VCaP (cell line): Measurements from ENCODE around the gene MAT1A.

ENCODE experiments used
- H3K27ac ChIP-seq: fragments of 450-650 bp; 2 replicates; pipeline ENCODE4 v1.5.1; 2017
- TF ChIP-seq, protein P1 (sequence below): fragments of 450-650 bp; conservative IDR thresholded peaks from 2 replicates; pipeline ENCODE4 v1.5.1; 2017; ENCODE audit warnings: mild to moderate bottlenecking, moderate library complexity

MAT1A gene

DNA sequence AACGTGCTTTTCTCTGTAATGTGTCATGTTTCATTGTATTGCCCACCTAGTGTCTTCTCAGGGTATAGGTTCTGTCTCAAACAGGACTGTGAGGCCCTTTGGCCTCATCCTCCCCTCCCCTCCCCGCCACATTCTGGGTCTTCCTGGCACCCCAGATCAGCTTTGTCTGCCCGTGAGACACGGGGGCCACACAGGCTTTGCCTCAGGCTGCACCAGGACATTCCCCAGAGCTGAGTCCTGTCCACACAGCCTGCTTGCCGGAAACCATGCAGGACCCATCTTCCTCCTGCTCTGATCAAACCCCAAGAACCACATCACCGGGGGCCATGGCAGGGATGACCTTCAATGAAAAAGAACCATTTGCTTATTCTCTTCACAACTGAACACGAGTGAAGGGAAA, 18.6 kb downstream of the MAT1A start:
- TF ChIP-seq, protein P1, sequence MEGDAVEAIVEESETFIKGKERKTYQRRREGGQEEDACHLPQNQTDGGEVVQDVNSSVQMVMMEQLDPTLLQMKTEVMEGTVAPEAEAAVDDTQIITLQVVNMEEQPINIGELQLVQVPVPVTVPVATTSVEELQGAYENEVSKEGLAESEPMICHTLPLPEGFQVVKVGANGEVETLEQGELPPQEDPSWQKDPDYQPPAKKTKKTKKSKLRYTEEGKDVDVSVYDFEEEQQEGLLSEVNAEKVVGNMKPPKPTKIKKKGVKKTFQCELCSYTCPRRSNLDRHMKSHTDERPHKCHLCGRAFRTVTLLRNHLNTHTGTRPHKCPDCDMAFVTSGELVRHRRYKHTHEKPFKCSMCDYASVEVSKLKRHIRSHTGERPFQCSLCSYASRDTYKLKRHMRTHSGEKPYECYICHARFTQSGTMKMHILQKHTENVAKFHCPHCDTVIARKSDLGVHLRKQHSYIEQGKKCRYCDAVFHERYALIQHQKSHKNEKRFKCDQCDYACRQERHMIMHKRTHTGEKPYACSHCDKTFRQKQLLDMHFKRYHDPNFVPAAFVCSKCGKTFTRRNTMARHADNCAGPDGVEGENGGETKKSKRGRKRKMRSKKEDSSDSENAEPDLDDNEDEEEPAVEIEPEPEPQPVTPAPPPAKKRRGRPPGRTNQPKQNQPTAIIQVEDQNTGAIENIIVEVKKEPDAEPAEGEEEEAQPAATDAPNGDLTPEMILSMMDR = no peak
- no peak overlapping the region for H3K27ac ChIP-seq

DNA sequence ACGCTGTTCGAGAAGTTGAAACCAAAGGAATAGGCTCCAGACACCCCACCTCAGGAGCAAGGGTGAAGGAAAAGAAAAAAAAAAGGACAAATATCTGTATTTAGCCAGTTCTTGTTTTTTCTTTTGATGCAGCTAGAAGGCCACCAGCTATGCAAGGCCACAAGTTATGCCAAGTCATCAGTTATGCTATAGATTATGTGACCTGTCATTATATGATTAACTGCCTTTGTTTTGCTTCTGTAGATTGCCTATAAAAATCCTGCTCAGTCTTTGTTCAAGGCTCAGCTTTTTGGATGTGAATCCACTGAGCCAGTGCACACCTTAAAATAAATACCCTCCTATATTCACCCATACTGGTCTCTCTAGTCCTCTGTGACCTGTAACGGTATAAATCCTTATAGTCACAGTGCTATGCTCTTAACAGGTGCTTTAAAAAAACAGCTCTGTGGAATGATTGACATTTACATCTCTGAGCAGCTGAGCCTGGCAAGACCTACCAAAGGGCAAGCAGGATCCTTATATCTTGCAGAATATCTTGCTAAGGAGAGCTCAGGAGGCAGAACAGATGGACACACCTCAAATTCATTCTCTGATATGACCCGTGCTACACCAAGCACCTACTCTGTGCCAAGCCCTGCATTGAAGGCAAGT, 20.4 kb downstream of the MAT1A start:
- TF ChIP-seq, protein P1 = no peak
- no peak overlapping the region for H3K27ac ChIP-seq

DNA sequence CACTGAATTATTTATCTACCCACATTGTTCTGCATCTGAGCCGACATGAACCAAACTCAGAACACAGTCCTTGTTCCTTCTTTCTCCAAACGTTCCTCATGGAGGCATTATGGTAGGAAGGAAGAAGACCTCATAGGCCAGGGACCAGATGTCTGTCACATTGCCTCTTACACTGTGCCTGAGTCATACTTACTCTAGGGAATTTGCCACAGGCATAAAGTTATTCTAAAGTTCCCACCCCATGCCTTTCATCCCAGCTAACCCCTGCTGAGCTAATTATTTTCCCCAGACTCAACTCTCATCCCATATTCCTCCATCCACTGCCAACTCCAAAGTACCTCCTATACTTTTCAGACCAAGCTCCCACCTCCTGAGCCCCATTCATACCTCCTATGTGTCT, 21.2 kb downstream of the MAT1A start:
- no peak overlapping the region for H3K27ac ChIP-seq
- TF ChIP-seq, protein P1 = no peak

DNA sequence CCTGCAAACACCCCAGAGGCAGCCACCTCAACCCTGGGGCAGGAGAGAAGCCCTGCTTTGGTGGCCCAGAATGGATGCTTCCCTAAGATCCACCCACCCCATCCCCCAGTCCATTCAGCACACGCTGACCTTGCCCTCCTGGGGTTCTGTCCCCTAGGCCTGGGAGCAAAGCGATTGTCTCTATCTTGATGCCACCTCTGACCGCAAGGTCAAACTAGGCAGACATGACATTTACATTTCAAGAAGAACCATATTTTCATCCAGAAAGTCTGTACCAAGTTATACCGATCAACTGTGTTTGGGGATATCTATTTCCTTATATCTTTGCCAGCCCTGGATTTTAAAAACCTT, 23.0 kb downstream of the MAT1A start:
- TF ChIP-seq, protein P1 = no peak
- no peak overlapping the region for H3K27ac ChIP-seq

DNA sequence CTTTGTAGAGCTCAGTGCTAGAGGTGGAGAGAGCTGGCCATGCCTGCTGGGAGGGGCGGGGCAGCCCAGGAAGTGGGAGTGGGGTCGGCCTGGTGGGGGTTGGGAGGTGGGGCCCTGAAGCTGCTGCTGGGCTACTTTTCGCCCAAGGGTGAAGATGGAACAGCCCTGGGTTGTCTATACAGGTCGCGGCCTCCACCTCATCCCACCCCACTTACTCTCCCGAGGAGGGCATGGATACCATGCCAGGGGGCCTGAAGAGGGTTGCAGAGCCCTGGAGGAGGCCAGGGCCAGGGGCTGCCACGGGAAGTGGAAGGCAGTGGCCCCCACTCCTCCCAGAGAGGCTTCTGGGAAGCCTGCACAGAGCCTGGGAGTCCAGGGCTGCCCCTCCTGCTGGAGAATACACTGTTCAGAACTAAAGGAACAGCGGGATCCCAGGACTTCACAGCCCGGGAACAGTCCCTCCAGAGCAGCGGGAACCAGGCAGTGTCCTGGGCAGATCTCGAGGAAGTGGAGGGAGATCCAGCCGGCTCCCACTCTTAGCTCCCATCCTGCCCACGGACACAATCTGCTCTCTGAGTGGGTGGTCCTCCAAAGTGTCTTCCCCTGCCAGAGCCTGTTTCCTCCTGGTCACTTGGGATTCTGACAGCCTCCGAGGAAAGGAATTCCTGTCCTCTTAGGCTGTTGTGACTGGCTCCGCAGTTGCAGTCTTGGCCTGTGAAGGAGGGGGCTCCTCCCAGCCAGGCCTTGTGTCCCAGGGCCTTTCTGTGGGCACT, 23.5 kb downstream of the MAT1A start:
- no peak overlapping the region for H3K27ac ChIP-seq
- TF ChIP-seq, protein P1 = no peak

DNA sequence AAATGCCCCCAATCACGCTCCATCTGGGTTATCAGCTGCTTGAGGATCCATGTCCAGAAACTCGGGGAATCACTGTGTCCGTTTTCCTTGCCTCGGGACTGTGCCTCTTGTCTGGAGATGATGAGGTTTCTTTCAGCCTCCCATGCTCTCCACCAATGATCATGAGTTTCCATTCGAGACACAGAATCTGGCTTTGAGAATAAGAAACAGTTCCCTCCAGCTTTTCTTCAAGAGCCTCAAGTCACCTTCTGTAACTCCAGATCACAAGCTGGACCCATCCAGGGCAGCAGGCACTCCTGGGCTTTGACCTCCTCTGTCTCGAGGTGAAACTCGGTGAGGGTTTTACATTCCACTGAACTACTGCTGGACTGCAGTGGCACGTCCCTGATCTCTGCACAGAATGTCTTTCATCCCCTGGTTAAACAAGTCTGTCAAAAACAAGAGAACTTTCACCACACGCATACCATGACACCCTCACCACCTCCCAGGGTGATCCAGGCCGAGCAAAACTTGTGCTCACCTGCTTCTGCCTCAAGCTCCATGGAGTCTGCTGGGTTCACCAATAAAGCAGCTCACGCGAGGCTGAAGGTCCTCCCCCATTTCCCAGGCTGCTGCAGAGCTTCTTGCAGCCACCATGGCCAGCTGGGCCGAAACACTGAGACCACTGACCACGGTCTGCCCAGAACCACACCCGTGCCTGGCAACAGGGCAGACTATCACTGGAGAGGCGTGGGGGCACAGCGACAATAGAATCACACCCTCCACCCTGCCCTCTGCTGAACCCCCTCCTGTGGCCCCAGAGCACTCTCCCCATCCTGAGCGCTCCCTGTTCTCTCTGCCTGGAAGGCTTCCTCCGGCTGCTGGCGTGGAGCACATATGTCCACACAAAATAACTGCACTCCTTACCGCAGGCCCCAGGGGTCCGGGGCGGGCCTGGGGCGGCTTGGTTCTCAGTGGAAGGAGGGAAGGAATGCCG, 25.1 kb downstream of the MAT1A start:
- TF ChIP-seq, protein P1 = no peak
- H3K27ac ChIP-seq = no peak overlapping the region
